ENCODE data around the gene WDR74. TPM values are rescaled to one million over a fixed set of nuclear protein-coding genes. Genes with fewer than 3 reads are reported as not detected.

The WDR74 gene
- polyA plus RNA-seq, 4 donors = 30.3 to 47.5 (median 35.6) TPM

DNA sequence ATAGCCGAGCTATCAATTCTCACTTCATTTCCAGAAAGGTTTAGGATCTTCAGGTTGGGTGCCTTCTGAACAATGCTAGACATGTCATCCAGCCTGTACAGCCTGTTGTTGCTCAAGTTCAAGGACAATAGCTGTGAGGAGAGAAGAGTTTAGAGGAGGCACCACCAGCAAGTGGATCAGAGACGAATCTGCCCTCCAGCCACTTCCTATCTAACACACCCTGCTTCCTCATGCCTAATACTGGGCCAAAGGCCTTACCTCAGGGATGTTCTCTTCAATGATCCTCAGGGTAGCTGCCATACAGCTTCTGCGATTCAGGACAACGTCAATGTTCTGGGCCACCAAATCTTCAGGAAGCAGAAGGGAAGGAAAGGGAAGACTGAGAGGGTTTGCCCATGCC lies 38.3 kb downstream of the WDR74 start:
- no peak for DNase-seq
- 85 to 87% (median 86%) methylated on average over 4 of the region's 4 CpGs for WGBS, 3 donors
- Histone ChIP-seq H3K4me1 (ENCODE audit: control insufficient read depth in 3 of 3, insufficient read depth in 2 of 3, low read depth in 1 of 3, low read length in 2 of 3) (peaks cover 0 to 12% (median 11%) of the 10 kb centered on the region in 3 donors), H3K4me3 (ENCODE audit: low read depth in 1 of 3, low read length in 3 of 3) (no peak overlapping the region), H3K27me3 (ENCODE audit: control insufficient read depth in 3 of 3, insufficient read depth in 3 of 3, low read length in 3 of 3) (no peaks in the 10 kb centered on the region), H3K27ac (ENCODE audit: low read depth in 1 of 3, low read length in 2 of 3) (no peak overlapping the region), H3K9me3 (ENCODE audit: control insufficient read depth in 2 of 2, insufficient read depth in 1 of 2, low read depth in 1 of 2, low read length in 1 of 2) (no peaks in the 10 kb centered on the region), H3K36me3 (ENCODE audit: control insufficient read depth in 3 of 3, insufficient read depth in 2 of 3, low read depth in 1 of 3, low read length in 3 of 3) (peaks cover 32 to 77% (median 45%) of the 10 kb centered on the region in 3 donors)
- FAIRE-seq = no peak

DNA sequence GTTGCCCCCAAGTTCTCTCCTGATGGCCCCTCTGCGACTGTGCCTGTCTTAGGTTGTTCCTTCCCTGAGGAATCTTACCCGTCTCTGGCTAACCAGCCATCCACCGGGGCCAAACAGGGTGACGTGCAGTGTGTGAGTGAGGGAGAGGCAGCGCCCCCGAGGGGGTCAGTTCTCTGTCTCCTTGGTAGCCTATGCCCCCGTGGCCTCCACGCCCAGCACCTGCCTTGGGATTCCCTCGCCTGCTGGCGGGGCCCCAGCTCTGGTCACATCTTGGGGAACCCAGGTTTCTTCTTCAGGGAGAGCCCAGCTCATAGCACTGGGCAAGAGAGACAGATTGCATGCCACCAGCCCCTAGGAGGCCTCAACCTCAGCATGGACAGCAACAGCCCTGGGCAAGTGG lies 39.9 kb downstream of the WDR74 start:
- Histone ChIP-seq H3K36me3 (ENCODE audit: control insufficient read depth in 3 of 3, insufficient read depth in 2 of 3, low read depth in 1 of 3, low read length in 3 of 3) (peaks cover 41 to 90% (median 53%) of the 10 kb centered on the region in 3 donors), H3K27me3 (ENCODE audit: control insufficient read depth in 3 of 3, insufficient read depth in 3 of 3, low read length in 3 of 3) (no peaks in the 10 kb centered on the region), H3K27ac (ENCODE audit: low read depth in 1 of 3, low read length in 2 of 3) (no peak overlapping the region), H3K4me1 (ENCODE audit: control insufficient read depth in 3 of 3, insufficient read depth in 2 of 3, low read depth in 1 of 3, low read length in 2 of 3) (peaks cover 0 to 10% (median 7%) of the 10 kb centered on the region in 3 donors), H3K9me3 (ENCODE audit: control insufficient read depth in 2 of 2, insufficient read depth in 1 of 2, low read depth in 1 of 2, low read length in 1 of 2) (no peaks in the 10 kb centered on the region), H3K4me3 (ENCODE audit: low read depth in 1 of 3, low read length in 3 of 3) (no peak overlapping the region)
- no peak for FAIRE-seq
- DNase-seq = no peak
- WGBS, 3 donors = 90 to 95% (median 92%) methylated on average over 10 of the region's 10 CpGs

DNA sequence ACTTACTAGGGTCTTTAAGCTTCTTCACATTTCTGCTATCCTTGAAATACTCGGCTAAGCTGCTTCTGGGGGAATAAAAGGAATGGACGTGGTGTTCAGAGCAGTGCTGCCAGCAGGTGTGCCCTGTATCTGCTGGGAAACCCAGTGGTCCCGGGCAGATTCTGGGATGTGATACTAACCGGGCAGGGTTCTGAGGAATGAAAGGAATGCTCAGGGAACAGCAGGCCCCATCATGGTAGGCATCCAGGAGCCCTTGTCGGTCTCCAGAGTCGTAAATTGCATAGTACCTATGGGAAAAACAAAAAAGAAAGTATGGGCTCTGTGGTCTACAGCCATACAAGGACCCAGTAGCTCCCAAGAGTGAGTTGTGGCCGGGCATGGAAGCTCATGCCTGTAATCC lies 43.1 kb downstream of the WDR74 start:
- H3K4me1 ChIP-seq (ENCODE audit: control insufficient read depth in 3 of 3, insufficient read depth in 2 of 3, low read depth in 1 of 3, low read length in 2 of 3) = peaks cover 0 to 5% (median 2%) of the 10 kb centered on the region in 3 donors
- WGBS, 3 donors = 91 to 92% (median 92%) methylated on average over 7 of the region's 7 CpGs
- DNase-seq (no peak), FAIRE-seq (no peak)
- H3K27ac ChIP-seq (ENCODE audit: low read depth in 1 of 3, low read length in 2 of 3) = no peak overlapping the region
- H3K27me3 ChIP-seq (ENCODE audit: control insufficient read depth in 3 of 3, insufficient read depth in 3 of 3, low read length in 3 of 3) = no peaks in the 10 kb centered on the region
- no peaks in the 10 kb centered on the region for H3K9me3 ChIP-seq (ENCODE audit: control insufficient read depth in 2 of 2, insufficient read depth in 1 of 2, low read depth in 1 of 2, low read length in 1 of 2)
- H3K4me3 ChIP-seq (ENCODE audit: low read depth in 1 of 3, low read length in 3 of 3) = no peak overlapping the region
- peaks cover 39 to 89% (median 48%) of the 10 kb centered on the region in 3 donors for H3K36me3 ChIP-seq (ENCODE audit: control insufficient read depth in 3 of 3, insufficient read depth in 2 of 3, low read depth in 1 of 3, low read length in 3 of 3)

DNA sequence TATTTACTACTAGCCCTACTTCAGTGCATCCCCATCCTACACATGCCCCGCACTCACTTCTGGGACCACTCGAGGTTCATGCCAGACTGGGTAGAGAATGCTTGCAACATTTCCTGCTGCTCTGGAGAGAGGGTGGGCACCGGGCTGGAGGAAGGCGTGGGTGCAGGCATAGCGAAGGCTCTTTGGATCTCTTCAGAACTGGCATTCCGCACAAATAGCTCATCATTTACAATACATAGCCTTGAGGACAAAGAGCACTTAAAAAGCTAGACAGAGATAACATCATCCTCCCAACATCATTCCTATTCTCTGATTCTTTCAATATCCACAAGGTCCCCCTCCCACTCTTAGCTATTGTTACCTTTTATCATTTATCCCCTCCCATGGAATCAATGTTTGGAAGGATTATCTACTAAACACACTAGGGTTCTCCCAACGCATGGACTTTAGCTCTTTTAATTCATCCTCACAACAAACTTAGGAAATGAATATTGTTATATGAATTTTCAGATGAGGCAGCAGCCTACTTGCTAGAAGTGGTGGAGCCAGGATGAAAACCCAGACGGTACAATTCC lies 45.1 kb downstream of the WDR74 start:
- Histone ChIP-seq H3K4me3 (ENCODE audit: low read depth in 1 of 3, low read length in 3 of 3) (no peak overlapping the region), H3K4me1 (ENCODE audit: control insufficient read depth in 3 of 3, insufficient read depth in 2 of 3, low read depth in 1 of 3, low read length in 2 of 3) (peaks cover 2 to 16% (median 5%) of the 10 kb centered on the region in 3 donors), H3K9me3 (ENCODE audit: control insufficient read depth in 2 of 2, insufficient read depth in 1 of 2, low read depth in 1 of 2, low read length in 1 of 2) (no peaks in the 10 kb centered on the region), H3K27me3 (ENCODE audit: control insufficient read depth in 3 of 3, insufficient read depth in 3 of 3, low read length in 3 of 3) (no peaks in the 10 kb centered on the region), H3K27ac (ENCODE audit: low read depth in 1 of 3, low read length in 2 of 3) (peak overlapping the region in 1 of 3 donors; percentile 7), H3K36me3 (ENCODE audit: control insufficient read depth in 3 of 3, insufficient read depth in 2 of 3, low read depth in 1 of 3, low read length in 3 of 3) (peaks cover 29 to 87% (median 39%) of the 10 kb centered on the region in 3 donors)
- 93 to 94% (median 93%) methylated on average over 8 of the region's 8 CpGs for WGBS, 3 donors
- no peak for FAIRE-seq
- DNase-seq = no peak

DNA sequence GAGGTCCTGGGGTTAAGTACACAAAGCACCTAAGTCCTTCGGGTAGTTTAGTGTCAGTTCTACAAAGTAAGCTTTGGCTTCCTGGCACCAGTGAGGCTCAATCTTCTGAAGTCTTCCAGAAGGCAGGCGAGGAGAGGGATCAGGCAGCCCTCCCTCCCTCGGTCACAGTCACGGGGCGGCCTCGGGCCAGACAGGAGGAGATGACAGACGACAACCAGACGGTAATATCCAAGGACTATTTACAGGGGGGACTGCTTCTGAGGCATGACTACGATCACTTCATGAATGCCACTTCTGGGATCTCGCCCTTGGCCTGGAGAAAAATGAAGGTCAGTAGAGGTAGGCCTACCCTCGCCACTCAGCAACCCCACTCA lies 47.2 kb downstream of the WDR74 start:
- 28% methylated on average over 11 of the region's 11 CpGs for WGBS, 3 donors
- H3K4me3 ChIP-seq (ENCODE audit: low read depth in 1 of 3, low read length in 3 of 3) = peak overlapping the region in 1 of 3 donors; percentile 9
- no peaks in the 10 kb centered on the region for H3K27me3 ChIP-seq (ENCODE audit: control insufficient read depth in 3 of 3, insufficient read depth in 3 of 3, low read length in 3 of 3)
- no peak for DNase-seq
- peaks cover 20 to 71% (median 31%) of the 10 kb centered on the region in 3 donors for H3K36me3 ChIP-seq (ENCODE audit: control insufficient read depth in 3 of 3, insufficient read depth in 2 of 3, low read depth in 1 of 3, low read length in 3 of 3)
- H3K4me1 ChIP-seq (ENCODE audit: control insufficient read depth in 3 of 3, insufficient read depth in 2 of 3, low read depth in 1 of 3, low read length in 2 of 3) = peaks cover 2 to 23% (median 5%) of the 10 kb centered on the region in 3 donors
- H3K9me3 ChIP-seq (ENCODE audit: control insufficient read depth in 2 of 2, insufficient read depth in 1 of 2, low read depth in 1 of 2, low read length in 1 of 2) = no peaks in the 10 kb centered on the region
- peak overlapping the region; percentile 43 to 92 (median 51) for H3K27ac ChIP-seq (ENCODE audit: low read depth in 1 of 3, low read length in 2 of 3)
- FAIRE-seq = no peak

DNA sequence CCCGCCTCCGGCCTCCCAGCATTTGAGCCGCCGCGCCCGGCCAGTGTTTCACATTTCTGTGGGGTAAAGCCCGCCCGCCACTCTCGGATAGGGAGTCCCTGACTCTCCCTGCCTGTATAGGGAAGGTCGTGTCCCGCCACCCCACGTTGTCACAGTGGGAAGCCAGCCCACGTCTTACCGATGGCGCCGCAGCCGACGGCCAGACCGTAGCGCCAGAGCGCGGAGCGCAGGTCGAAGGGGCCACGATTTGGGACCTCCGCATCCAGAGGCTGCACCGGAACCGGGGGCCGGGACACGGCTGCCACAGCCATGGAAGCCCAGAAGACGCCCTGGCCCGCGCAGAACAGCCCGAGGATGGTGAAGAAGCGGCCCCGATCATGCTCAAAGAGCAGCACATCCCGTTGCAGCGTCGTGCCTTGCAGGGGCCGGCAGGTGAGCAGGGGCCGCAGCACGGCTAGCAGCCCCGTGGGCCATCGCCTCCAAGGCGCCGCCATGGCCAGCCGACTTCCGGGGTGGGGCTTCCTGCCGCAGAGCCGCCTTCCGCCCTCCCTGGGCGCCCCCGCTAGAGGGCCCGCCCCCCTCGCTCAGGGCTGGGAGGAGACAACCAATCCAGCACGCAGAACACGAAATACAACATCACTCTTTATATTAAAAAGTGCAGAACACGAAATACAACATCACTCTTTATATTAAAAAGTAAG lies 47.7 kb downstream of the WDR74 start, which contains the start of gene TMEM223:
TSS of gene TMEM223 (minus strand) at position 506 of the 701 bp plus-strand sequence. CDS start at position 494, 12 bp downstream.
- no peaks in the 10 kb centered on the region for H3K27me3 ChIP-seq (ENCODE audit: control insufficient read depth in 3 of 3, insufficient read depth in 3 of 3, low read length in 3 of 3)
- H3K9me3 ChIP-seq (ENCODE audit: control insufficient read depth in 2 of 2, insufficient read depth in 1 of 2, low read depth in 1 of 2, low read length in 1 of 2) = no peaks in the 10 kb centered on the region
- 0 to 1% (median 0%) methylated on average over 48 to 58 of the region's 58 CpGs for WGBS, 3 donors
- FAIRE-seq = no peak
- H3K4me3 ChIP-seq (ENCODE audit: low read depth in 1 of 3, low read length in 3 of 3) = peak within 1 kb of the TSS; percentile 75 to 98 (median 97)
- H3K36me3 ChIP-seq (ENCODE audit: control insufficient read depth in 3 of 3, insufficient read depth in 2 of 3, low read depth in 1 of 3, low read length in 3 of 3) = peaks cover 20 to 66% (median 28%) of the 10 kb centered on the region in 3 donors
- H3K27ac ChIP-seq (ENCODE audit: low read depth in 1 of 3, low read length in 2 of 3) = peak within 1 kb of the TSS; percentile 43 to 92 (median 75)
- peak; percentile 89 to 93 for DNase-seq
- peaks cover 2 to 23% (median 5%) of the 10 kb centered on the region in 3 donors for H3K4me1 ChIP-seq (ENCODE audit: control insufficient read depth in 3 of 3, insufficient read depth in 2 of 3, low read depth in 1 of 3, low read length in 2 of 3)

DNA sequence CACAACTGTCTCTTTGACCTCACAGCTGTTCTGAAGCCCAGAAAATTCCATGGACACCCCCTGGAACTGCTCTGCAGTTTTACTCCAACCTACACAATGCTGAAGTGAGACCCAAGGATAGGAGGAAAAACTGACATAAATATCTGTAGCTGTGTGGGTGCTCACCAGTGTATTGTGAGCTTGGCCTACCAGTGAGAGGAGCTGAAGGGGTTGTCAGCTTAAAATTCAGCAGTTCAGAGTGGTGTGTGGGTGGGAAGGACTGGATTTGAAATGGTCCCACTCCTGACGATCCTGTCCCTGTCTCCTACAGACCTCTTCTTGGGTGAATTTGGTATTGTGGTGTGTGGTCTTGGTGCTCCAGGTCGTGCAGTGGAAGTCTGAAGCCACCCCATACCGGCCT lies 49.8 kb downstream of the WDR74 start:
- peaks cover 10 to 57% (median 16%) of the 10 kb centered on the region in 3 donors for H3K36me3 ChIP-seq (ENCODE audit: control insufficient read depth in 3 of 3, insufficient read depth in 2 of 3, low read depth in 1 of 3, low read length in 3 of 3)
- peaks cover 2 to 31% (median 9%) of the 10 kb centered on the region in 3 donors for H3K4me1 ChIP-seq (ENCODE audit: control insufficient read depth in 3 of 3, insufficient read depth in 2 of 3, low read depth in 1 of 3, low read length in 2 of 3)
- H3K9me3 ChIP-seq (ENCODE audit: control insufficient read depth in 2 of 2, insufficient read depth in 1 of 2, low read depth in 1 of 2, low read length in 1 of 2) = no peaks in the 10 kb centered on the region
- H3K4me3 ChIP-seq (ENCODE audit: low read depth in 1 of 3, low read length in 3 of 3) = no peak overlapping the region
- WGBS, 3 donors = 48 to 57% (median 56%) methylated on average over 3 of the region's 3 CpGs
- no peak overlapping the region for H3K27ac ChIP-seq (ENCODE audit: low read depth in 1 of 3, low read length in 2 of 3)
- no peak for DNase-seq
- FAIRE-seq = no peak
- H3K27me3 ChIP-seq (ENCODE audit: control insufficient read depth in 3 of 3, insufficient read depth in 3 of 3, low read length in 3 of 3) = no peaks in the 10 kb centered on the region

DNA sequence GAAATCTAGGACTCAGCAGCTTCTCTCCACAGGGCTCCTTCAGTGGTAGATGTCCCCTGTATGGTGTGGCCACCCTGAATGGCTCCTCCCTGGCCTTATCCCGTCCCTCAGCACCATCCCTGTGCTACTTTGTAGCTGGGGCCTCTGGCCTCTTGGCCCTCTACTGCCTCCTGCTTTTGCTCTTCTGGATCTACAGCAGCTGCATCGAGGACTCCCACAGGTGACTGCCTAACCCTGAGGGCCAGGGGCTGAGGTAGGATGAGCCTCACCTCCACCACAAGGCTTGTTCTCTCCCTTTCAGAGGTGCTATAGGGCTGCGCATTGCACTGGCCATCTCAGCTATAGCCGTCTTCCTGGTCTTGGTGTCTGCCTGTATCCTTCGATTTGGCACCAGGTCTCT lies 50.4 kb downstream of the WDR74 start:
- DNase-seq = no peak
- Histone ChIP-seq H3K27ac (ENCODE audit: low read depth in 1 of 3, low read length in 2 of 3) (no peak overlapping the region), H3K27me3 (ENCODE audit: control insufficient read depth in 3 of 3, insufficient read depth in 3 of 3, low read length in 3 of 3) (no peaks in the 10 kb centered on the region), H3K4me3 (ENCODE audit: low read depth in 1 of 3, low read length in 3 of 3) (no peak overlapping the region), H3K4me1 (ENCODE audit: control insufficient read depth in 3 of 3, insufficient read depth in 2 of 3, low read depth in 1 of 3, low read length in 2 of 3) (peaks cover 2 to 31% (median 9%) of the 10 kb centered on the region in 3 donors), H3K36me3 (ENCODE audit: control insufficient read depth in 3 of 3, insufficient read depth in 2 of 3, low read depth in 1 of 3, low read length in 3 of 3) (peaks cover 6 to 59% (median 13%) of the 10 kb centered on the region in 3 donors), H3K9me3 (ENCODE audit: control insufficient read depth in 2 of 2, insufficient read depth in 1 of 2, low read depth in 1 of 2, low read length in 1 of 2) (no peaks in the 10 kb centered on the region)
- FAIRE-seq = no peak
- WGBS, 3 donors = 68 to 77% (median 69%) methylated on average over 5 of the region's 5 CpGs

Data from small intestine (tissue), 7 donors.